ENCODE data around the gene CHST15. TPM values are rescaled to one million over a fixed set of nuclear protein-coding genes. Genes with fewer than 3 reads are reported as not detected.

The CHST15 gene
- total RNA-seq, 1 donor = 1.1 TPM

GRCh38 chr10:124016804-124017375 lies 76.5 kb downstream of the CHST15 start:
- DNase-seq (ENCODE audit: low read depth in 2 of 3, low spot score in 2 of 3) = no peak

GRCh38 chr10:124015991-124016390 lies 77.4 kb downstream of the CHST15 start:
- DNase-seq (ENCODE audit: low read depth in 2 of 3, low spot score in 2 of 3) = no peak

- DNase-seq (ENCODE audit: low read depth in 2 of 3, low spot score in 2 of 3) = no peak
Measured at GRCh38 chr10:124014416-124015154, 78.8 kb downstream of the CHST15 start.

GRCh38 chr10:124013916-124014315 lies 79.5 kb downstream of the CHST15 start:
- no peak for DNase-seq (ENCODE audit: low read depth in 2 of 3, low spot score in 2 of 3)

- DNase-seq (ENCODE audit: low read depth in 2 of 3, low spot score in 2 of 3) = no peak
Measured at GRCh38 chr10:124012991-124013390, 80.4 kb downstream of the CHST15 start.

GRCh38 chr10:124012583-124012982 lies 80.8 kb downstream of the CHST15 start:
- DNase-seq (ENCODE audit: low read depth in 2 of 3, low spot score in 2 of 3) = no peak

- no peak for DNase-seq (ENCODE audit: low read depth in 2 of 3, low spot score in 2 of 3)
Measured at GRCh38 chr10:124012066-124012465, 81.3 kb downstream of the CHST15 start.

GRCh38 chr10:124011464-124011863 lies 81.9 kb downstream of the CHST15 start:
- DNase-seq (ENCODE audit: low read depth in 2 of 3, low spot score in 2 of 3) = no peak

- no peak for DNase-seq (ENCODE audit: low read depth in 2 of 3, low spot score in 2 of 3)
Measured at GRCh38 chr10:124010563-124011131, 82.8 kb downstream of the CHST15 start.

GRCh38 chr10:124010024-124010423 lies 83.4 kb downstream of the CHST15 start:
- no peak for DNase-seq (ENCODE audit: low read depth in 2 of 3, low spot score in 2 of 3)

- DNase-seq (ENCODE audit: low read depth in 2 of 3, low spot score in 2 of 3) = no peak
Measured at GRCh38 chr10:124009231-124010015, 84.0 kb downstream of the CHST15 start.

GRCh38 chr10:124008681-124009080 lies 84.7 kb downstream of the CHST15 start:
- no peak for DNase-seq (ENCODE audit: low read depth in 2 of 3, low spot score in 2 of 3)

GRCh38 chr10:124008187-124008586 lies 85.2 kb downstream of the CHST15 start:
- no peak for DNase-seq (ENCODE audit: low read depth in 2 of 3, low spot score in 2 of 3)

GRCh38 chr10:124007773-124008145 lies 85.6 kb downstream of the CHST15 start:
- no peak for DNase-seq (ENCODE audit: low read depth in 2 of 3, low spot score in 2 of 3)

GRCh38 chr10:124007102-124007772 lies 86.2 kb downstream of the CHST15 start:
- no peak for DNase-seq (ENCODE audit: low read depth in 2 of 3, low spot score in 2 of 3)

GRCh38 chr10:124006526-124006925 lies 86.9 kb downstream of the CHST15 start:
- no peak for DNase-seq (ENCODE audit: low read depth in 2 of 3, low spot score in 2 of 3)

- DNase-seq (ENCODE audit: low read depth in 2 of 3, low spot score in 2 of 3) = no peak
Measured at GRCh38 chr10:124005991-124006392, 87.4 kb downstream of the CHST15 start.

GRCh38 chr10:124005091-124005490 lies 88.3 kb downstream of the CHST15 start:
- no peak for DNase-seq (ENCODE audit: low read depth in 2 of 3, low spot score in 2 of 3)

GRCh38 chr10:124004663-124005004 lies 88.8 kb downstream of the CHST15 start:
- no peak for DNase-seq (ENCODE audit: low read depth in 2 of 3, low spot score in 2 of 3)

GRCh38 chr10:124003871-124004662 lies 89.3 kb downstream of the CHST15 start:
- DNase-seq (ENCODE audit: low read depth in 2 of 3, low spot score in 2 of 3) = no peak
